Measurements from ENCODE around the gene KIF21B. TPM values are rescaled to one million over a fixed set of nuclear protein-coding genes. Genes with fewer than 3 reads are reported as not detected.
A peak's percentile ranks its signal among the peaks of the same experiment; 100 is the strongest.

The KIF21B gene
- total and polyA plus RNA-seq, 9 of the 15 experiments (the other 6 are each of a cell fraction or from before 2014, with no cell fraction given): 0.46 to 13.4 (median 5.9) TPM

DNA sequence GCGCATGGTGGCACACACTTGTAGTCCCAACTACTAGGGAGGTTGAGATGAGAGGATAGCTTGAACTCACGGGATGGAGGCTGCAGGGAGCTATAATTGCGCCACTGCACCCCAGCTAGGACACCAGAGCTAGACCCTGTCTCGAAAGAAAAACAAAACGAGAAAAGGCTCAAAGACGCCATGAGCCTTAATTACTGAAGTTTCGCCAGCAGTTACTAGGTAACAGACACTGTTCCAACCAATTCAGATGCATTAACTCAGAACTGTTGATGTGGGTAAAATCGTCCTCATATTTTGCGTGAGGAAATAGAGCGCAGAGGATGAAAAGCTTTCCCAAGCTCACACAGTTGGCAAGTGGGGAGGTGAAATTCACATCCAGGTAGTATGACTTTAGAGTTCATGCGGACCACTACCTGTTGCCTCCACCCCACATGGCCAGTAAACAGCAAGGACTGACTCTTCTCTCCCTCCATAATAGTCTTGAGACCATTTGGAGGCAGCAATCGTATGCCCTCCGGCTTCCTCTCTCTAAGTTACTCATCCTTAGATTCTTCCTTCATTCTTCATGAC is 88.8 kb downstream of the KIF21B start:
- intact Hi-C loops (cut with micrococcal nuclease): no loop called here
- POLR2A ChIA-PET: no interaction called here
- Histone ChIP-seq H3K27me3 (ENCODE audit: control insufficient read depth in 2 of 2, insufficient read depth in 2 of 2, low read length in 2 of 2) (peaks cover 23 to 41% of the 10 kb centered on the region in 2 experiments), H3K79me2 (ENCODE audit: control insufficient read depth, insufficient read depth, low read length) (no peaks in the 10 kb centered on the region), H3K9me1 (ENCODE audit: control insufficient read depth, insufficient read depth, low read length) (no peaks in the 10 kb centered on the region), H3K9me3 (replicated peaks; ENCODE audit: control insufficient read depth, insufficient read depth, low read depth, low read length) (no peaks in the 10 kb centered on the region), H3K4me3 (no peak overlapping the region), H3K4me2 (ENCODE audit: insufficient read depth, low read length) (no peak overlapping the region), H3K27ac (ENCODE audit: extremely low read depth, low read depth, low read length) (no peak overlapping the region), H4K20me1 (replicated peaks; ENCODE audit: control insufficient read depth, insufficient read depth, low read length) (no peaks in the 10 kb centered on the region), H3K9ac (ENCODE audit: insufficient read depth in 1 of 2, low read depth in 2 of 2, low read length in 2 of 2) (no peak overlapping the region), H3K4me1 (replicated peaks in 1 of 2; ENCODE audit: control insufficient read depth in 2 of 2, insufficient read depth in 2 of 2, low read length in 2 of 2) (no peaks in the 10 kb centered on the region), H2AFZ (ENCODE audit: low read depth, low read length) (no peak overlapping the region), H3K36me3 (ENCODE audit: control insufficient read depth, insufficient read depth, low read length) (no peaks in the 10 kb centered on the region)
- CTCF ChIA-PET (ENCODE audit: low intra/inter-chr PET ratio): no interaction called here
- no peak for DNase-seq (ENCODE audit: extremely low read depth in 1 of 4, low spot score in 3 of 4)
- ATAC-seq: no peak
- TF ChIP-seq SIRT6 (IDR thresholded peaks at IDR 0.05; ENCODE audit: low read depth, low read length): no peak
- TF ChIP-seq ZFP36 (IDR thresholded peaks at IDR 0.05; ENCODE audit: low read depth, low read length, partially characterized antibody): peak; percentile 19
- TF ChIP-seq CBX2 (IDR thresholded peaks at IDR 0.05; ENCODE audit: insufficient read depth, low read length, poor library complexity, severe bottlenecking): peak; percentile 63
- no peak for TF ChIP-seq ZNF431 (CRISPR knock-in tag; IDR thresholded peaks at IDR 0.05)
- peak; percentile 76 for TF ChIP-seq RFX5 (IDR thresholded peaks at IDR 0.05; ENCODE audit: low read depth, low read length)
- TF ChIP-seq RBFOX2 (IDR thresholded peaks at IDR 0.05; ENCODE audit: low read depth, low read length): no peak
- TF ChIP-seq IRF2 (CRISPR knock-in tag; IDR thresholded peaks at IDR 0.05): no peak
- peak; percentile 59 for TF ChIP-seq CBX8 (IDR thresholded peaks at IDR 0.05; ENCODE audit: borderline replicate concordance, extremely low read depth, low read depth, low read length, poor library complexity, severe bottlenecking)
- WGBS (ENCODE audit: insufficient coverage, low coverage, missing lambda C conversion rate): 10% methylated on average over 13 of the region's 13 CpGs
- FAIRE-seq: no peak
- in situ Hi-C loops (cut with MboI): no loop called here
- BruUV-seq (replicated peaks): no TSS peak
